K562 (cell line): ENCODE data around the gene LRRC8C. TPM values are rescaled to one million over a fixed set of nuclear protein-coding genes. Genes with fewer than 3 reads are reported as not detected.

ENCODE experiments used
- ATAC-seq: fragments of 200-7000 bp; cut with Tn5 transposase; 3 replicates; pipeline ENCODE4 v1.9.1; 2020; ENCODE audit warnings: moderate library complexity
- BruUV-seq: library from RNA; stranded (reverse); fragments of 400-500 nt; replicated peaks from 2 replicates; lab custom pipeline; 2021; lab: Mats Ljungman, UMichigan
- CTCF ChIA-PET: fragments of 300-600 bp; formaldehyde crosslinking; extraction: SDS; loops from one replicate; lab custom pipeline; 2021; ENCODE audit warnings: low intra/inter-chr PET ratio; lab: Yijun Ruan, JAX
- POLR2A ChIA-PET: fragments of 300-600, 350-650 bp; sonication (Branson Sonifier 250); formaldehyde crosslinking; extraction: SDS; loops from one replicate; lab custom pipeline; 2021; ENCODE audit warnings: antibody characterized with exemption, inconsistent platforms; lab: Yijun Ruan, JAX
- DNase-seq, 4 experiments: peaks; one replicate each; pipeline versions ENCODE4 v3.0.0 to v3.0.0-alpha.2; 2011 to 2018; ENCODE audit warnings: low spot score in 3 of 4, mixed read lengths in 3 of 4; ENCODE audit errors: extremely low read depth in 1 of 4
- FAIRE-seq: peaks from 2 replicates; lab custom pipeline; 2011; peaks lifted over from hg19 to GRCh38; lab: Jason Lieb, UNC
- H2AFZ ChIP-seq: 2 replicates; pipeline ENCODE4 v1.6.0; 2011; ENCODE audit warnings: low read depth, low read length, control low read depth, inconsistent platforms
- H3K27ac ChIP-seq: fragments of 200-600 bp; 3 replicates; pipeline ENCODE4 v1.8.0; 2011; ENCODE audit warnings: low read depth, mild to moderate bottlenecking, control low read depth, inconsistent platforms, low read length, moderate library complexity, mixed read lengths; ENCODE audit errors: extremely low read depth
- H3K27me3 ChIP-seq, 2 experiments: fragments of 300-600 bp in 1 of 2; 2 replicates in 1 of 2; 3 replicates in 1 of 2; pipeline versions ENCODE4 v1.6.0 to v1.8.0; 2011; ENCODE audit warnings: inconsistent platforms in 2 of 2, low read length in 2 of 2, mild to moderate bottlenecking in 1 of 2, mixed read lengths in 1 of 2, moderate library complexity in 1 of 2; ENCODE audit not compliant: control insufficient read depth in 2 of 2, insufficient read depth in 2 of 2
- H3K36me3 ChIP-seq: fragments of 300-600 bp; 3 replicates; pipeline ENCODE4 v1.8.0; 2011; ENCODE audit warnings: mild to moderate bottlenecking, low read length, inconsistent platforms; ENCODE audit not compliant: control insufficient read depth, insufficient read depth
- H3K4me1 ChIP-seq, 2 experiments: fragments of 200-600 bp in 1 of 2; replicated peaks in 1 of 2; 2 replicates in 1 of 2; 3 replicates in 1 of 2; pipeline versions ENCODE4 v1.5.1 to v1.8.0; 2011; ENCODE audit warnings: inconsistent platforms in 2 of 2, low read length in 2 of 2, mild to moderate bottlenecking in 1 of 2, mixed read lengths in 1 of 2, moderate library complexity in 1 of 2; ENCODE audit not compliant: control insufficient read depth in 2 of 2, insufficient read depth in 2 of 2
- H3K4me2 ChIP-seq: 2 replicates; pipeline ENCODE4 v1.6.1; 2011; ENCODE audit warnings: low read length, control low read depth, inconsistent platforms, mixed read lengths; ENCODE audit not compliant: insufficient read depth
- H3K4me3 ChIP-seq: fragments of 200-600 bp; sonication (generic), shearing (Covaris generic); 2 replicates; pipeline ENCODE4 v1.5.1; 2016; ENCODE audit warnings: control low read depth, inconsistent platforms
- H3K79me2 ChIP-seq: fragments of 200-600 bp; 3 replicates; pipeline ENCODE4 v1.8.0; 2011; ENCODE audit warnings: low read length, inconsistent platforms; ENCODE audit not compliant: control insufficient read depth, insufficient read depth
- H3K9ac ChIP-seq, 2 experiments: 2 replicates each; pipeline versions ENCODE4 v1.6.0 to v1.6.1; 2011; ENCODE audit warnings: low read depth in 2 of 2, low read length in 2 of 2, control low read depth in 1 of 2, inconsistent platforms in 1 of 2, mild to moderate bottlenecking in 1 of 2, mixed read lengths in 1 of 2; ENCODE audit not compliant: insufficient read depth in 1 of 2
- H3K9me1 ChIP-seq: one replicate; pipeline ENCODE4 v1.6.0; 2011; ENCODE audit warnings: inconsistent platforms, mild to moderate bottlenecking, low read length, moderate library complexity; ENCODE audit not compliant: control insufficient read depth, insufficient read depth
- H3K9me3 ChIP-seq: replicated peaks from 2 replicates; pipeline ENCODE4 v1.5.1; 2011; ENCODE audit warnings: low read depth, low read length, inconsistent platforms; ENCODE audit not compliant: control insufficient read depth, insufficient read depth
- H4K20me1 ChIP-seq: replicated peaks from 2 replicates; pipeline ENCODE4 v1.6.1; 2011; ENCODE audit warnings: low read length, inconsistent platforms, mixed read lengths; ENCODE audit not compliant: control insufficient read depth, insufficient read depth
- ADNP ChIP-seq: fragments of 200-800 bp; sonication (Bioruptor generic); IDR thresholded peaks from 2 replicates; pipeline ENCODE4 v1.6.1; 2016; ENCODE audit warnings: missing genetic modification characterization, missing compliant biosample characterization
- ATF4 ChIP-seq: fragments of 450-650 bp; formaldehyde crosslinking; IDR thresholded peaks from 2 replicates; pipeline ENCODE4 v1.4.0; 2022; ENCODE audit warnings: mild to moderate bottlenecking, moderate library complexity
- CHAMP1 ChIP-seq: fragments of 450-650 bp; IDR thresholded peaks from 2 replicates; pipeline ENCODE4 v1.6.1; 2016; ENCODE audit warnings: mild to moderate bottlenecking
- ELK1 ChIP-seq: sonication (generic); formaldehyde crosslinking; IDR thresholded peaks from 2 replicates; pipeline ENCODE4 v1.8.1; 2022; ENCODE audit warnings: missing genetic modification reagents
- HDAC1 ChIP-seq, 2 experiments: fragments of 450-650 bp; IDR thresholded peaks; 2 replicates each; pipeline ENCODE4 v1.6.1; 2016 to 2017; ENCODE audit warnings: inconsistent platforms in 1 of 2, mild to moderate bottlenecking in 1 of 2, moderate library complexity in 1 of 2
- HDAC3 ChIP-seq: fragments of 450-650 bp; IDR thresholded peaks from 2 replicates; pipeline ENCODE4 v1.6.1; 2018; ENCODE audit warnings: borderline replicate concordance, mild to moderate bottlenecking, moderate library complexity; ENCODE audit not compliant: partially characterized antibody
- HNRNPH1 ChIP-seq: fragments of 200-400 bp; formaldehyde crosslinking; optimal IDR thresholded peaks from 2 replicates; pipeline ENCODE3; 2017; ENCODE audit warnings: low read depth, mild to moderate bottlenecking, low read length, moderate library complexity
- MAZ ChIP-seq, 2 experiments: fragments of 450-650 bp in 1 of 2; sonication (generic) in 1 of 2; formaldehyde crosslinking; IDR thresholded peaks in 1 of 2; conservative IDR thresholded peaks in 1 of 2; 2 replicates each; pipeline versions ENCODE4 v1.4.0 to v1.5.0; 2020; ENCODE audit warnings: mild to moderate bottlenecking in 1 of 2, missing genetic modification reagents in 1 of 2
- TAF7 ChIP-seq: fragments of 450-650 bp; IDR thresholded peaks from 2 replicates; pipeline ENCODE4 v1.6.1; 2016; ENCODE audit warnings: missing genetic modification characterization, missing compliant biosample characterization
- TOE1 ChIP-seq, 2 experiments: fragments of 450-650 bp in 1 of 2; sonication (generic) in 1 of 2; formaldehyde crosslinking in 1 of 2; IDR thresholded peaks; 2 replicates each; pipeline versions ENCODE4 v1.7.1 to v1.8.0; 2016 to 2022; ENCODE audit warnings: borderline replicate concordance in 2 of 2, mild to moderate bottlenecking in 2 of 2, antibody characterized with exemption in 1 of 2, inconsistent platforms in 1 of 2, low read depth in 1 of 2, missing genetic modification reagents in 1 of 2, moderate library complexity in 1 of 2
- TRIM24 ChIP-seq, 2 experiments: fragments of 450-650 bp; IDR thresholded peaks; 2 replicates each; pipeline ENCODE4 v1.6.1; 2016
- ZNF175 ChIP-seq: fragments of 200-800 bp; sonication (Bioruptor generic); IDR thresholded peaks from 2 replicates; pipeline ENCODE4 v1.6.1; 2016; ENCODE audit warnings: low read depth, mild to moderate bottlenecking, missing genetic modification characterization, missing compliant biosample characterization
- ZNF384 ChIP-seq: IDR thresholded peaks from 2 replicates; pipeline ENCODE4 v1.6.1; 2012; ENCODE audit warnings: low read depth, low read length, improper control_type of control experiment
- ZNF717 ChIP-seq: fragments of 250-450 bp; sonication (Bioruptor Pico); IDR thresholded peaks from 2 replicates; pipeline ENCODE4 v1.5.0; 2021
- ZSCAN32 ChIP-seq: fragments of 450-650 bp; formaldehyde crosslinking; IDR thresholded peaks from 2 replicates; pipeline ENCODE4 v1.4.0; 2020; ENCODE audit warnings: mild to moderate bottlenecking, moderate library complexity
- WGBS: fragments of 100-300 bp; shearing (Covaris generic); methylation state at CpG from one replicate; pipeline ENCODE4 v1.1.6; 2016; ENCODE audit warnings: low coverage, mixed read lengths; ENCODE audit not compliant: insufficient coverage; ENCODE audit errors: missing lambda C conversion rate; 5-methylcytosine and 5-hydroxymethylcytosine counted together
- in situ Hi-C: fragments of 300-500 bp; cut with MboI; formaldehyde crosslinking; loops from 4 replicates; pipeline ENCODE4 v1.15.0; 2018; ENCODE audit warnings: inconsistent platforms, mixed read lengths
- intact Hi-C: fragments of 100-400 bp; cut with micrococcal nuclease; formaldehyde crosslinking; loops from 2 replicates; pipeline ENCODE4 v1.14.2; 2022
- polyA plus RNA-seq, 8 experiments: library from polyadenylated mRNA; depleted of rRNA in 4 of 8; stranded (reverse) in 5 of 8; unstranded in 3 of 8; fragments of >200 nt; fragmentation: Nextera tagmentation in 2 of 8; fragmentation: Illumina TruSeq in 1 of 8; extraction: Ambion mirVana in 2 of 8; extraction: Trizol in 1 of 8; gene quantifications; 2 replicates each; pipeline versions ENCODE4 v1.2.1 to v1.2.3, GENCODE V29; 2011 to 2014; ENCODE audit warnings: inconsistent platforms in 1 of 8, missing spikeins in 1 of 8
- total RNA-seq, 7 experiments: library from RNA; depleted of rRNA in 6 of 7; stranded (reverse); fragments of >200 nt in 6 of 7; fragmentation: Illumina TruSeq in 2 of 7; extraction: Trizol in 2 of 7; gene quantifications; 2 replicates each; pipeline versions ENCODE4 v1.2.1 to v1.2.3, GENCODE V29; 2011 to 2021; ENCODE audit warnings: low replicate concordance in 1 of 7

The LRRC8C gene
- total and polyA plus RNA-seq, 9 of the 15 experiments (the other 6 are each of a cell fraction or from before 2014, with no cell fraction given) = 1.00 to 12.5 (median 4.5) TPM

GRCh38 chr1:89611721-89612120, 21.2 kb upstream of the LRRC8C start:
- H3K36me3 ChIP-seq = no peaks in the 10 kb centered on the region
- no peaks in the 10 kb centered on the region for H3K9me1 ChIP-seq
- ChIA-PET CTCF (no interaction called here), POLR2A (interaction anchor here (0.7 to 1.5 kb wide), 2 partner anchors 13 to 18 kb away, joined by 3 to 4 read pairs; no protein-coding TSS in a partner anchor)
- ATAC-seq (no peak), DNase-seq (no peak), FAIRE-seq (no peak)
- WGBS = 13% methylated on average over 1 of the region's 1 CpG
- H3K4me2 ChIP-seq = no peak overlapping the region
- H4K20me1 ChIP-seq = no peaks in the 10 kb centered on the region
- no peak overlapping the region for H2AFZ ChIP-seq
- H3K27ac ChIP-seq = no peak overlapping the region
- H3K9ac ChIP-seq = no peak overlapping the region
- TF ChIP-seq TRIM24 (IDR thresholded peaks at IDR 0.05) (no peak), ZNF175 (CRISPR knock-in tag) (no peak), CHAMP1 (no peak), TOE1 (IDR thresholded peaks at IDR 0.05; ENCODE audit: borderline replicate concordance) (no peak), TOE1 (CRISPR knock-in tag; IDR thresholded peaks at IDR 0.05; ENCODE audit: borderline replicate concordance, low read depth) (no peak), ZSCAN32 (CRISPR knock-in tag) (no peak), MAZ (CRISPR knock-in tag; conservative IDR thresholded peaks at IDR 0.05 in 1 of 2, IDR thresholded peaks at IDR 0.05 in 1 of 2) (no peak), ADNP (tag) (no peak), HDAC3 (no peak), HDAC1 (IDR thresholded peaks at IDR 0.05) (no peak), ZNF384 (no peak), HNRNPH1 (no peak), ATF4 (CRISPR knock-in tag) (no peak), ZNF717 (CRISPR knock-in tag) (no peak), ELK1 (CRISPR knock-in tag) (no peak), TAF7 (tag) (no peak)
- no peaks in the 10 kb centered on the region for H3K9me3 ChIP-seq
- in situ Hi-C loops = loop anchor here (10.0 kb wide), 1 partner anchor 637 kb away; no protein-coding TSS in a partner anchor
- BruUV-seq = no TSS peak
- H3K27me3 ChIP-seq = no peaks in the 10 kb centered on the region
- intact Hi-C loops = no loop called here
- no peaks in the 10 kb centered on the region for H3K79me2 ChIP-seq
- H3K4me3 ChIP-seq = no peak overlapping the region
- H3K4me1 ChIP-seq = peaks cover 6 to 14% of the 10 kb centered on the region in 2 experiments
